Esophagus muscularis mucosa (tissue), 3 donors: ENCODE results near the gene ZNF438.

Source experiments
- POLR2A ChIP-seq: fragments of 450-650 bp; IDR thresholded peaks from one replicate; pipeline ENCODE4 v1.6.1; 2017; ENCODE audit warnings: antibody characterized with exemption, moderate library complexity, mild to moderate bottlenecking, low read depth
- TF ChIP-seq, protein P1 (sequence below), 3 experiments: fragments of 200-600 bp in 2 of 3; fragments of 450-650 bp in 1 of 3; sonication (generic) in 2 of 3; IDR thresholded peaks; one replicate each; pipeline ENCODE4 v1.5.1; 2017 to 2019; ENCODE audit warnings: antibody characterized with exemption in 3 of 3, mild to moderate bottlenecking in 2 of 3, moderate library complexity in 1 of 3

DNA sequence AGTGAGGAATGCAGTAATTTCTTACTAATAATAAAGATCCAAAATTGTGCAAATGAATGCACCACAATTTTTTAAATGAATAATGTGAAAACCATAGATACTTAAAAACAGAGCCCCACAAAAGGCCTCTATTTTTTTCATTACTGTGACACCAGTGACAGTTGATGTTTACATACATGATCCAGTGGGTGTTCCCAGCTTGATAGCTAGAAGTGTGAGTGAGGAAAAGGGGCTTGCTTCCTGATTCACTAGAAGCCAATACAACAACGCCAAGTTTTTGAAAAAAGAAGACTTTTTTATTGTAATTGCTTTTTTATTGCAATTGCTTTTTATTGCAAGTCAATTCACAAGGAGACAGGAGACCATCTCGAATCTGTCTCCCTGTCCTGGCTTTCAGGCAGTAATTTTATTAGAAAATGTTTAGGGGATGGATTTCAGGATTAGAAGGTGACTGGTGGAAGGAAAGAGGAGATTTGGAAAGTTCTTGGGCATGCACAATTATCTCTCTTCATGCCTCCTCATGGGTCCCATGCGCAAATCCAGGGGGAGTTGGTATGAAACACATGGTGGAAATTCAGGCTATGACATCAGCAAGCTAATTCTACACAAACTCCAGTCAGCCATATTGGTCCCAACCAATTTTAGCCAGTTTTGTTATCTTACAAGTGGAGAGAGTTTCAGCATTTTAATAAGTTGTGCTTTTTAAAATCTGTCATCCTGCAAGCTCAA is 44.4 kb upstream of the ZNF438 start:
- TF ChIP-seq, protein P1, sequence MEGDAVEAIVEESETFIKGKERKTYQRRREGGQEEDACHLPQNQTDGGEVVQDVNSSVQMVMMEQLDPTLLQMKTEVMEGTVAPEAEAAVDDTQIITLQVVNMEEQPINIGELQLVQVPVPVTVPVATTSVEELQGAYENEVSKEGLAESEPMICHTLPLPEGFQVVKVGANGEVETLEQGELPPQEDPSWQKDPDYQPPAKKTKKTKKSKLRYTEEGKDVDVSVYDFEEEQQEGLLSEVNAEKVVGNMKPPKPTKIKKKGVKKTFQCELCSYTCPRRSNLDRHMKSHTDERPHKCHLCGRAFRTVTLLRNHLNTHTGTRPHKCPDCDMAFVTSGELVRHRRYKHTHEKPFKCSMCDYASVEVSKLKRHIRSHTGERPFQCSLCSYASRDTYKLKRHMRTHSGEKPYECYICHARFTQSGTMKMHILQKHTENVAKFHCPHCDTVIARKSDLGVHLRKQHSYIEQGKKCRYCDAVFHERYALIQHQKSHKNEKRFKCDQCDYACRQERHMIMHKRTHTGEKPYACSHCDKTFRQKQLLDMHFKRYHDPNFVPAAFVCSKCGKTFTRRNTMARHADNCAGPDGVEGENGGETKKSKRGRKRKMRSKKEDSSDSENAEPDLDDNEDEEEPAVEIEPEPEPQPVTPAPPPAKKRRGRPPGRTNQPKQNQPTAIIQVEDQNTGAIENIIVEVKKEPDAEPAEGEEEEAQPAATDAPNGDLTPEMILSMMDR (IDR thresholded peaks at IDR 0.05): no peak
- TF ChIP-seq POLR2A: no peak
